GM12891 (cell line): Measurements from ENCODE around the gene ABCC4.

Experiments used
- DNase-seq: peaks from one replicate; pipeline ENCODE4 v3.0.0; 2011; ENCODE audit warnings: low spot score; ENCODE audit not compliant: insufficient read length
- FAIRE-seq: peaks from 2 replicates; lab custom pipeline; 2011; peaks lifted over from hg19 to GRCh38; lab: Jason Lieb, UNC
- PAX5 ChIP-seq: IDR thresholded peaks from 2 replicates; pipeline ENCODE4 v1.6.1; 2011; ENCODE audit warnings: low read length, moderate library complexity, mild to moderate bottlenecking; ENCODE audit not compliant: insufficient read depth, severe bottlenecking
- POLR2A ChIP-seq: IDR thresholded peaks from 2 replicates; pipeline ENCODE4 v1.6.1; 2011; ENCODE audit warnings: low read depth, low read length, control low read depth
- POLR2AphosphoS5 ChIP-seq: IDR thresholded peaks from 2 replicates; pipeline ENCODE4 v1.6.1; 2011; ENCODE audit warnings: low read depth, low read length, control low read depth
- POU2F2 ChIP-seq: IDR thresholded peaks from 2 replicates; pipeline ENCODE4 v1.6.1; 2011; ENCODE audit warnings: low read depth, mild to moderate bottlenecking, control low read depth, low read length, moderate library complexity
- SPI1 ChIP-seq: IDR thresholded peaks from 2 replicates; pipeline ENCODE4 v1.6.1; 2011; ENCODE audit warnings: low read depth, low read length, control low read depth
- TAF1 ChIP-seq: IDR thresholded peaks from 2 replicates; pipeline ENCODE4 v1.6.1; 2011; ENCODE audit warnings: low read depth, low read length, control low read depth

ABCC4 gene

DNA sequence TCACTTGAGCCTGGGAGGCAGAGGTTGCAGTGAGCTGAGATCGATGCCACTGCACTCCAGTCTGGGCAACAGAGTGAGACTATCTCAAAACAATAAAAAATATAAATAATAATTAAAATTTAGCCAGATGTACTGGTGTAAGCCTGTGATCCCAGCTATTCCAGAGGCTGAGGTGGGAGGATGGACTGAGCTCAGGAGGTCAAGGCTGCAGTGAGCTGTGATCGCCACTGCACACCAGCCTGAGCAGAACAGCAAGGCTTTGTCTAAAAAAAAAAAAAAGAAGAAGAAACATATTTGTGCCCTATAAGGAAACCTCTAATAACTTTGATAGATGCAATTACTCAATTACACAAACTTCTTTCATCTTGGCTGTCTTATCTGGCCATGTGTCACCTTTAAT lies 52.3 kb downstream of the ABCC4 start:
- TF ChIP-seq TAF1 = no peak
- no peak for TF ChIP-seq POU2F2
- TF ChIP-seq SPI1 = no peak
- TF ChIP-seq POLR2AphosphoS5 = no peak
- no peak for TF ChIP-seq POLR2A
- TF ChIP-seq PAX5 = no peak
- DNase-seq (no peak), FAIRE-seq (no peak)

- no peak for TF ChIP-seq PAX5
- no peak for TF ChIP-seq SPI1
- DNase-seq (no peak), FAIRE-seq (no peak)
Measured at GRCh38 chr13:95247852-95248251, 53.4 kb downstream of the ABCC4 start.

- TF ChIP-seq POLR2A = no peak
- no peak for TF ChIP-seq SPI1
- no peak for TF ChIP-seq POLR2AphosphoS5
- TF ChIP-seq POU2F2 = no peak
- TF ChIP-seq PAX5 = no peak
- TF ChIP-seq TAF1 = no peak
- FAIRE-seq (no peak), DNase-seq (no peak)
Measured at GRCh38 chr13:95247171-95247570, 54.1 kb downstream of the ABCC4 start.

GRCh38 chr13:95246292-95247082 lies 54.8 kb downstream of the ABCC4 start:
- TF ChIP-seq SPI1 (no peak), POLR2A (no peak), PAX5 (no peak), POU2F2 (no peak), POLR2AphosphoS5 (no peak), TAF1 (no peak)
- DNase-seq (no peak), FAIRE-seq (no peak)

DNA sequence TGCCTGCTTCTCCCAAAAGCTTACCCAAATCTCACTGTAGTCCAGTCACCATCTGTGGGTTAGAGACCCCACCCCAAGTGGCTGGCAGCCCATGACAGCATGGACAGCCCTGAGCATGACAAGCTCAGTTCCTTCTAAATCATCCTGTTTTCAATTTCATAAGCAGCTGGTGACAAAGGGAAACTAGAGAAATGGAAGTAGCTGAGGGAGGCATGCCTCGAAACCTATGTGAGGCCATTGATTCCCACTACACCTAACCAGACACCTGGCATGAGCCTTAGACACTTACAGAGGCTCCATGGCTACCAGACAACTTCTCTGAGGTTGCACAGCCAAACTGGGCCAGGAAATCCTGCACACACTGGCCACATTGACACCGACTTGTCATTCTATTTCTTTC lies 56.2 kb downstream of the ABCC4 start:
- FAIRE-seq (no peak), DNase-seq (no peak)
- TF ChIP-seq POLR2A (no peak), SPI1 (peak; percentile 24; the same call in 1 of the 2 replicates)

DNA sequence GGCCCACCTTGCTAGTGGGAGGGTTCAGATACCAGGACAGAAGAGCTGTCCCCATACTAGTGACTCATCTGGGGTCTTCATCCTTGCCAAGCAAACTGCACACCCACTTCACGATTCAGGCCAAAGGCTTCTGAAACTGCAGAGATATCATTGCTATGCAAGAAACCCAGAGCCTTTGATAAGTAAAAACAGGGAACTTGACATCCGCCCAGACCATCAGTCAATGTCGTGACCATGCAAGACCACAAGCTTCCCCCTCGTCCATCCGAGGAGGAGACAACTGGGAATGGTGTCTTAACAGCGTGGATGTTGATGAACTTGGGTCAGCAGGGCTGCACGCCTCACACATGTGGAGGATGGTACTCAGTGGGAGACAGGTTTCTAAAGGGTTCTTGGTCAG lies 58.0 kb downstream of the ABCC4 start:
- TF ChIP-seq POU2F2 (no peak), SPI1 (no peak), PAX5 (no peak), TAF1 (no peak), POLR2AphosphoS5 (no peak), POLR2A (no peak)
- no peak for FAIRE-seq
- no peak for DNase-seq

DNA sequence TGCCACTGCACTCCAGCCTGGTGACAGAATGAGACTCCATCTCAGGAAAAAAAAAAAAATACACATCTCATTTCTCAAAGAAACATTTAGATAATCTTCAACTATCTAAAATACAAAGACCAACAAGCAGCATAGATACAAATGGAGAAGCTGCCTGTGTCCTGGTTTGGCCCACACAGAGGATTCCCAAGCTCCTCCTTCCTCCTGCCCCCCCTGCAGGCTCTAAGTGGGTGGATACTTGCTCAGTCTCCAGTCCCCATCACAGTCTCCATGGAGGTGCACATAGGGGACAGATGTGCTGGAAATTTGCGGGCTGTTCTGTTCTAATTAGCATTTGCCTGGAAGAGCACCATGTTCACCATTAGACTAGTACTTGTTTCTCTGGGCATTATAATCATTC lies 59.9 kb downstream of the ABCC4 start:
- TF ChIP-seq POU2F2 (no peak), POLR2AphosphoS5 (no peak), PAX5 (no peak), POLR2A (no peak), SPI1 (no peak), TAF1 (no peak)
- DNase-seq (no peak), FAIRE-seq (no peak)

DNA sequence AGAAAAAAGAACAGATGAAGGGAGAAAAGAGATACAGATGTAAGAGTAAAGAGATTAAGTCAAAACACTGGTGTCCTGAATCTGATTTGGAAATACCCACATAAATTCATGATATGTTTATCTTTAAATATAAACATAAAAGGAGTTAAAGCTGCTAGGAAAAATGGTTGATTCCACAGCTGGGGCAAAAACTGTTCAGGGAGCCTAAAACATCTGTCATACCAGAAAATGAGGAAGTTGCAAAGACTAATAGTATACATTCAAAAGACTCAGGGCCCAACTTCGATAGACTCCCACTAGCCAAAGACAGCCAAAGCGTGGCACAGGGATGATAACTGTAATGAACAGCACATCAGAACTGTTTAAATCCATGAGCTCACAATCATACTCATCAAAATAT lies 62.0 kb downstream of the ABCC4 start:
- FAIRE-seq (peak; percentile 28), DNase-seq (no peak)
- no peak for TF ChIP-seq POLR2A
- no peak for TF ChIP-seq PAX5
- no peak for TF ChIP-seq POU2F2
- TF ChIP-seq TAF1 = no peak
- peak; percentile 83 for TF ChIP-seq SPI1
- TF ChIP-seq POLR2AphosphoS5 = no peak

DNA sequence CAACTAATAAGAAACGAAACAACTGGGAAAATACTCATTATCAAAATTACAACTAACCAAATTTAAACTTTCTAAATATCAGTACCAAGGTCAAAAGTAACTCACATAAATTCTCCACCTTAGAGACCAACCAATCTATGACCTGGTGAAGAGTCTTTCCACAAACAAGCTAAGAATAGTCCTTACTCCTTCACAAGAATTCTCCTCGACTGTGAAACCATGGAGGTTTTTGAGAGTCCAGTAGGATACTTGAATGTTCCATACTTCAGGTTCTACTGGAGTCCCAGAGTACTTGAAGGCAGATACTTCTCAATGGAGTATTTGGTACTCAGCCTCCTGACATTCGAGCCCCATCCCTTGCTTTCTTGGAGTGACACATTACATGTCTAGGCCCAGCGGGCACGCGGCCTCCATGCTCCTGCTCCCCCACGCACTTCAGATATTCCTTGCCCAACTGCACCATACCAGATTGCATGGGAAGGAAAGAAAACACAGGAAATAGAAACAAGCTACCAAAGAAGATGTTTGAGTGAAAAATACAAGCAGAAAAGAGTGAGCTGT lies 63.9 kb downstream of the ABCC4 start:
- TF ChIP-seq SPI1 = no peak
- TF ChIP-seq PAX5 = no peak
- TF ChIP-seq TAF1 = no peak
- TF ChIP-seq POLR2A = no peak
- no peak for TF ChIP-seq POU2F2
- DNase-seq = no peak
- FAIRE-seq = no peak

DNA sequence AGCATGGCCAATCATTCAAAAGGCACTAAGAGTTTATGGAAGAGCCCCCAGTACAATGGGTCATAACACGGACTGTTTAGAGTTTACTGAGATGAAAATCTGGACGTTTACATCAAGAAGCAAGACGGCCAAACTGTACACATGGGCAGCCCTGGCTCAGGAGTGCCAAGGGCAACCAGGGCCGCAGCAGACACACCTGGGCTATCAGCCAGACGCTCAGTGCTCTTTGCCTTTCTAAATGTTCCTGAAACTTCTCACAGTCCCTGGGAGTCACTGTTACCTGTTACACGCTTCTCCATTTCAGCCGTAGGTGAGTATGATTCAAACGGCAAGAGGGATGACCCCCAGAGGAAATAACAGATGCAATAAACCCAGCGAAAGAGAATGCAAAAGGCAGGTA lies 64.5 kb downstream of the ABCC4 start:
- FAIRE-seq = peak; percentile 28
- TF ChIP-seq SPI1 = no peak
- TF ChIP-seq POU2F2 = no peak
- no peak for TF ChIP-seq POLR2A
- no peak for TF ChIP-seq TAF1
- TF ChIP-seq PAX5 = no peak
- no peak for TF ChIP-seq POLR2AphosphoS5
- no peak for DNase-seq

DNA sequence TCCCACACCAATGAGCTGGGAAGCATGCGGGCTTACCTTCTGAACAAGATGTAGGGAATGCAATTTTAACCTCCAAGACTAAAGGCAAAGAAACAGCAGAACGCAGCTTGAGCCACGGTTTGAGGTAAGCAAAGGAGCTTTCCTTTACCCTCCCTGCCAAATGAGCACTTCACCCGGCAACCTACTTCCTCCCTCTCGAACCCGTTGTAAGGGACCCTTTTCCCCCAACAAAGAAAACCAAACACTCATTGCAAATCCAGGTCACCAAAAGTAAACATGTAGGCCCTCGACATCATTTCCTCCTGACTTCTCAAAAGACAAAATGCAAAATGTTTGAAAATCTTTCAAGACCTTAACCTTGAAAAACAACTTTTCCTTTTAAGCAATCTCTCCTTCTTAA lies 65.3 kb downstream of the ABCC4 start:
- no peak for DNase-seq
- FAIRE-seq = no peak
- TF ChIP-seq POU2F2 (no peak), POLR2AphosphoS5 (no peak), PAX5 (no peak), POLR2A (no peak), SPI1 (no peak), TAF1 (no peak)
